Measurements from ENCODE around the gene CLK4.

The CLK4 gene

GRCh38 chr5:178577944-178578343, 48.9 kb downstream of the CLK4 start:
- no peak overlapping the region for H3K9ac ChIP-seq (ENCODE audit: low read length in 5 of 5)
- peaks cover 0 to 29% (median 22%) of the 10 kb centered on the region in 5 donors for H3K27me3 ChIP-seq (ENCODE audit: control insufficient read depth in 5 of 5, insufficient read depth in 4 of 5, low read length in 5 of 5)
- H3K27ac ChIP-seq (ENCODE audit: low read depth, low read length): no peak overlapping the region
- H3K36me3 ChIP-seq (ENCODE audit: control insufficient read depth in 5 of 5, insufficient read depth in 5 of 5, low read length in 5 of 5): no peaks in the 10 kb centered on the region
- no peaks in the 10 kb centered on the region for H3K4me1 ChIP-seq (ENCODE audit: control insufficient read depth in 5 of 5, insufficient read depth in 5 of 5, low read length in 5 of 5)
- no peak overlapping the region for H3K4me3 ChIP-seq (ENCODE audit: low read depth in 1 of 5, low read length in 5 of 5)
- peaks cover 0 to 4% (median 2%) of the 10 kb centered on the region in 5 donors for H3K9me3 ChIP-seq (ENCODE audit: control insufficient read depth in 5 of 5, low read length in 5 of 5)

DNA sequence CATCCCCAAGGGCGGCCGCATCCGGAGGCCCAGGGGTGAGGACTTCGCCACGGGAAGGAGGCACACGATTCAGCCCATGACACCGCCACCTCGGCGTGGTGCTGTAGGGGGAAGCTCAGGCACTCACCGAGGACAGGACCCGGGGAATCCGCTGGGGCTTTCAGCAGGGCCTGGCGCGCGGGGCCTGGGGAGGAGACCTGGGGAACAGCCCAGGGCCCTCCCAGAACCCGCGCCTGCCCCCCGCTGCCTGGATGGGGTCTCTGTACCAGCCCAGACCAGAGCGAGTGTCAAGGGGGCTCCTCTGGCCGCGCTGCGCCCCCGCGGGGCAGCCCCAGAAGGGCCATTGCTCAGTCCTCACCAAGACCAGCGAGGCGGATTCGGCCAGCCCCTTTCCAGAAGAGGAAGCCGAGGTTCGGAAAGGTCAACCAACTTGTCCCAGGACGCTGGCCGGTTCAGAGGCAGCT, 49.4 kb downstream of the CLK4 start:
- H3K27me3 ChIP-seq (ENCODE audit: control insufficient read depth in 5 of 5, insufficient read depth in 4 of 5, low read length in 5 of 5): peaks cover 0 to 29% (median 22%) of the 10 kb centered on the region in 5 donors
- H3K36me3 ChIP-seq (ENCODE audit: control insufficient read depth in 5 of 5, insufficient read depth in 5 of 5, low read length in 5 of 5): no peaks in the 10 kb centered on the region
- H3K4me1 ChIP-seq (ENCODE audit: control insufficient read depth in 5 of 5, insufficient read depth in 5 of 5, low read length in 5 of 5): no peaks in the 10 kb centered on the region
- H3K27ac ChIP-seq (ENCODE audit: low read depth, low read length): no peak overlapping the region
- H3K4me3 ChIP-seq (ENCODE audit: low read depth in 1 of 5, low read length in 5 of 5): no peak overlapping the region
- H3K9ac ChIP-seq (ENCODE audit: low read length in 5 of 5): no peak overlapping the region
- H3K9me3 ChIP-seq (ENCODE audit: control insufficient read depth in 5 of 5, low read length in 5 of 5): peaks cover 0 to 9% (median 7%) of the 10 kb centered on the region in 5 donors

DNA sequence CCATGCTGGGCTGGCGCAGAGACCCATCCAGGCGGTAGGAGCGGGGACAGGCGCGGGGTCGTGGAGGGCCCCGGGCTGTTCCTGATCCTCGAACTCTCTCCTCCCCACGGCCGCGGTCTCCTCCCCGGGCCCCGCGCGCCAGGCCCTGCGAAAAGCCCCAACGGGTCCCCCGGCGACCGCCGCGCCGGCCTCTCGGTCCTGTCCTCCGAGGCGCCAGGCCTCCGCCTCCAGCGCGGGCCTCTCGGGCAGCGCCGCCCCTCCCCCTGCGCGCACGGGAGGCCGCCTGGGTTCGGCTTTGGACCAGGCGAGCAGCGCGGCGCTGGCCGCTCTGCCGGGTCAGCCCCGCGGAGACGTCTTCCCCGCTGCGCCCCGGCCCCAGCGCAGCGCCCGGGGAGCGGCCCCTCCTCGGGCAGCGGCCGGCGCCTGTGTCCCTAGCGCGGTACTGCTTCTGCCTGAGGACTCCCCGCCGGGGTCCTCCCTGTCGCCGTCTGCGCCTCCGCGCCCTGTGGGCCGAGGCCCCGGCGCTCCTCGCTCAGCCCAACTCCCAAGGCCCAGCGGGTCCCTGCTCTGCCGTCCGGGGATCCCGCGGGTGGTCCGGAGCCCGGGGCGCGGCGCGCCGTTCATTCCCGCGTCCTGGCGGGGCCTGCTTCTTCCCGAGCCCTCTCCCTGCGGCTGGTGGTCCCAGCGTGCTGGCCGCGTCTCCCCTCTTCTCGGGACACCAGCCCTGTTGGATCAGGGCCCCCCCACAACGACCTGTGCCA, 50.1 kb downstream of the CLK4 start:
- H3K4me3 ChIP-seq (ENCODE audit: low read depth in 1 of 5, low read length in 5 of 5): peak overlapping the region in 3 of 5 donors; percentile 8 to 35 (median 22)
- peaks cover 0 to 9% (median 7%) of the 10 kb centered on the region in 5 donors for H3K9me3 ChIP-seq (ENCODE audit: control insufficient read depth in 5 of 5, low read length in 5 of 5)
- no peaks in the 10 kb centered on the region for H3K4me1 ChIP-seq (ENCODE audit: control insufficient read depth in 5 of 5, insufficient read depth in 5 of 5, low read length in 5 of 5)
- peaks cover 0 to 29% (median 22%) of the 10 kb centered on the region in 5 donors for H3K27me3 ChIP-seq (ENCODE audit: control insufficient read depth in 5 of 5, insufficient read depth in 4 of 5, low read length in 5 of 5)
- no peak overlapping the region for H3K27ac ChIP-seq (ENCODE audit: low read depth, low read length)
- no peaks in the 10 kb centered on the region for H3K36me3 ChIP-seq (ENCODE audit: control insufficient read depth in 5 of 5, insufficient read depth in 5 of 5, low read length in 5 of 5)
- no peak overlapping the region for H3K9ac ChIP-seq (ENCODE audit: low read length in 5 of 5)

DNA sequence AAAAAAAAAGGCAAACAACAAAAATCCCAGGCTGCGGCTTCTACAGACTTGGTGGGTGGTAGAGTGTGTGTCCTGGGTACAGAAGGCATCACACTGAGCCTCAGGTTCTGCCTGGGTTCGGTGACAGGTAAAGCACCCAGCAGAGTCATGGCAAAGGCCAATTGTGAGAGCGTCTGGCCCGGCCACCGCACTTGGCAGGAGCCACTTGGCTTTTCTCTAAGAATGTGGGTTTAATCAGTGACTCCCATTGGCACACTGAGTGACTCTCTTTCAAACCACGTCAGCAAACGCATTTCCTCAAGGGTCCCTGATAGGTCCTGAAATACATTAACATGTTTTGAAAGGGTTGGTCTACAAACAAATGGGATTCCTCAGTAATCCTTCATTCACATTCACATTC, 53.6 kb downstream of the CLK4 start:
- H3K36me3 ChIP-seq (ENCODE audit: control insufficient read depth in 5 of 5, insufficient read depth in 5 of 5, low read length in 5 of 5): no peaks in the 10 kb centered on the region
- no peak overlapping the region for H3K27ac ChIP-seq (ENCODE audit: low read depth, low read length)
- H3K9me3 ChIP-seq (ENCODE audit: control insufficient read depth in 5 of 5, low read length in 5 of 5): peaks cover 0 to 9% (median 7%) of the 10 kb centered on the region in 5 donors
- H3K4me1 ChIP-seq (ENCODE audit: control insufficient read depth in 5 of 5, insufficient read depth in 5 of 5, low read length in 5 of 5): no peaks in the 10 kb centered on the region
- H3K9ac ChIP-seq (ENCODE audit: low read length in 5 of 5): no peak overlapping the region
- H3K27me3 ChIP-seq (ENCODE audit: control insufficient read depth in 5 of 5, insufficient read depth in 4 of 5, low read length in 5 of 5): peaks cover 0 to 21% (median 20%) of the 10 kb centered on the region in 5 donors
- H3K4me3 ChIP-seq (ENCODE audit: low read depth in 1 of 5, low read length in 5 of 5): no peak overlapping the region

DNA sequence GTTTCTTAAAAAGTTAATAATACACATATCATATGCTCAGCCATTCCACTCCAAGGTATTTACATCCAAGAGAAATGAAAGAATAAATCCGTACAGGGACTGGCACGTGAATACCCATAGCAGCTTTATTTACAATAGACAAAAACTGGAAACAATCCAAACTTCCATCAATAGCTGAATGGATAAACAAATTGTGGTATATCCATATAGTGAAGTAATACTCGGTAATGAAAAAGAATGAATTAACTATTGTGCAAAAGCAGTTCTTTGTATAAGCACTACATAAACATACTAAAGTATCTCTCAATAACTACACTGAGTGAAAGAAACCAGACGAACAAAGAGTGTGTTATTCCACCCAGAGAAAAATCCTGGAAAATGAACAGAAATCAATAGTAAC, 54.2 kb downstream of the CLK4 start:
- Histone ChIP-seq H3K9me3 (ENCODE audit: control insufficient read depth in 5 of 5, low read length in 5 of 5) (peaks cover 0 to 9% (median 3%) of the 10 kb centered on the region in 5 donors), H3K4me1 (ENCODE audit: control insufficient read depth in 5 of 5, insufficient read depth in 5 of 5, low read length in 5 of 5) (no peaks in the 10 kb centered on the region), H3K9ac (ENCODE audit: low read length in 5 of 5) (no peak overlapping the region), H3K27me3 (ENCODE audit: control insufficient read depth in 5 of 5, insufficient read depth in 4 of 5, low read length in 5 of 5) (peaks cover 0 to 20% (median 15%) of the 10 kb centered on the region in 5 donors), H3K4me3 (ENCODE audit: low read depth in 1 of 5, low read length in 5 of 5) (no peak overlapping the region), H3K36me3 (ENCODE audit: control insufficient read depth in 5 of 5, insufficient read depth in 5 of 5, low read length in 5 of 5) (no peaks in the 10 kb centered on the region), H3K27ac (ENCODE audit: low read depth, low read length) (no peak overlapping the region)

- Histone ChIP-seq H3K9me3 (ENCODE audit: control insufficient read depth in 5 of 5, low read length in 5 of 5) (peaks cover 0 to 9% (median 3%) of the 10 kb centered on the region in 5 donors), H3K4me3 (ENCODE audit: low read depth in 1 of 5, low read length in 5 of 5) (no peak overlapping the region), H3K9ac (ENCODE audit: low read length in 5 of 5) (no peak overlapping the region), H3K27ac (ENCODE audit: low read depth, low read length) (no peak overlapping the region), H3K4me1 (ENCODE audit: control insufficient read depth in 5 of 5, insufficient read depth in 5 of 5, low read length in 5 of 5) (no peaks in the 10 kb centered on the region), H3K27me3 (ENCODE audit: control insufficient read depth in 5 of 5, insufficient read depth in 4 of 5, low read length in 5 of 5) (peaks cover 0 to 5% (median 0%) of the 10 kb centered on the region in 5 donors), H3K36me3 (ENCODE audit: control insufficient read depth in 5 of 5, insufficient read depth in 5 of 5, low read length in 5 of 5) (no peaks in the 10 kb centered on the region)
These were observed 57.4 kb downstream of the CLK4 start for GRCh38 chr5:178569485-178569884.

GRCh38 chr5:178564811-178565550, 61.9 kb downstream of the CLK4 start:
- Histone ChIP-seq H3K4me3 (ENCODE audit: low read depth in 1 of 5, low read length in 5 of 5) (no peak overlapping the region), H3K4me1 (ENCODE audit: control insufficient read depth in 5 of 5, insufficient read depth in 5 of 5, low read length in 5 of 5) (peaks cover 0 to 2% (median 0%) of the 10 kb centered on the region in 5 donors), H3K9ac (ENCODE audit: low read length in 5 of 5) (no peak overlapping the region), H3K9me3 (ENCODE audit: control insufficient read depth in 5 of 5, low read length in 5 of 5) (no peaks in the 10 kb centered on the region), H3K27ac (ENCODE audit: low read depth, low read length) (no peak overlapping the region), H3K27me3 (ENCODE audit: control insufficient read depth in 5 of 5, insufficient read depth in 4 of 5, low read length in 5 of 5) (peaks cover 0 to 9% (median 3%) of the 10 kb centered on the region in 5 donors), H3K36me3 (ENCODE audit: control insufficient read depth in 5 of 5, insufficient read depth in 5 of 5, low read length in 5 of 5) (no peaks in the 10 kb centered on the region)

DNA sequence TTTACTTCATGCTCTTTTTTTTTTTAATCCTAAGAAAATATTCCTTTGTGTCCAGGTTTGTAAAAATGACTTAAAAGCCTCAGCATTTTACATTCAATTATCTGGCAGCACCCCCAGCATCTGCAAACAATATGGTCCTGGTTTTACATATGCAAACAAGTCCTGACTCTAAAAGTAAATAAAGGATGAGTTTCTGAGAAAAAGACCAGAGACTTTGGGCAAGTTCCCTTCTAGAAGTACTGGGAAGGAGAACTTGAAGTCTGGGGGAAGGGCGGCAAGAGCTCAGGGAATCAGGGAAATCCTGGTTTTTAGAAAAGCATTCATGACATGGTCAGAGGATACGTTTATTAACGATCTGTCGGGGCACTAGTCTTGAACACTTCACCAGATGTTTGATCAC, 62.5 kb downstream of the CLK4 start:
- no peaks in the 10 kb centered on the region for H3K36me3 ChIP-seq (ENCODE audit: control insufficient read depth in 5 of 5, insufficient read depth in 5 of 5, low read length in 5 of 5)
- no peak overlapping the region for H3K4me3 ChIP-seq (ENCODE audit: low read depth in 1 of 5, low read length in 5 of 5)
- H3K9me3 ChIP-seq (ENCODE audit: control insufficient read depth in 5 of 5, low read length in 5 of 5): no peaks in the 10 kb centered on the region
- H3K4me1 ChIP-seq (ENCODE audit: control insufficient read depth in 5 of 5, insufficient read depth in 5 of 5, low read length in 5 of 5): peaks cover 0 to 2% (median 0%) of the 10 kb centered on the region in 5 donors
- H3K27me3 ChIP-seq (ENCODE audit: control insufficient read depth in 5 of 5, insufficient read depth in 4 of 5, low read length in 5 of 5): peaks cover 0 to 9% (median 3%) of the 10 kb centered on the region in 5 donors
- no peak overlapping the region for H3K27ac ChIP-seq (ENCODE audit: low read depth, low read length)
- H3K9ac ChIP-seq (ENCODE audit: low read length in 5 of 5): no peak overlapping the region

DNA sequence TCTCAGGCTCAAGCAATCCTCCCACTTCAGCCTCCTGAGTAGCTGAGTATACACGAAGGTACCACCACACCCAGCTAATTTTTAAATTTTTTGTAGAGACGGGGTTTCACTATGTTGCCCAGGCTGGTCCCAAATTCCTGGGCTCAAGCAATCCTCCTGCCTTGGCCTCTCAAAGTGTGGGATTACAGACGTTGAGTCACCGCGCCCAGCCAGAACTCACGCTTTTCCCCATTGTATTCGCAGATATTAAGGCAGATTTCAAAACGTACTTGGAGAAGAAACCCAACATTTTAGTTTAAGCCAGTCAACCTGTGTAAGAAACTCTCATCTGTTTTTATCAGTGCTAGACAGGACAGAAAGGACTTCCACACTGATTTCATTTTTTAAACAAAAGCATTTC, 63.2 kb downstream of the CLK4 start:
- Histone ChIP-seq H3K27ac (ENCODE audit: low read depth, low read length) (no peak overlapping the region), H3K9ac (ENCODE audit: low read length in 5 of 5) (no peak overlapping the region), H3K4me3 (ENCODE audit: low read depth in 1 of 5, low read length in 5 of 5) (no peak overlapping the region), H3K27me3 (ENCODE audit: control insufficient read depth in 5 of 5, insufficient read depth in 4 of 5, low read length in 5 of 5) (peaks cover 0 to 9% (median 3%) of the 10 kb centered on the region in 5 donors), H3K36me3 (ENCODE audit: control insufficient read depth in 5 of 5, insufficient read depth in 5 of 5, low read length in 5 of 5) (no peaks in the 10 kb centered on the region), H3K9me3 (ENCODE audit: control insufficient read depth in 5 of 5, low read length in 5 of 5) (no peaks in the 10 kb centered on the region), H3K4me1 (ENCODE audit: control insufficient read depth in 5 of 5, insufficient read depth in 5 of 5, low read length in 5 of 5) (peaks cover 0 to 2% (median 0%) of the 10 kb centered on the region in 5 donors)

GRCh38 chr5:178561746-178562264, 65.0 kb downstream of the CLK4 start:
- Histone ChIP-seq H3K9ac (ENCODE audit: low read length in 5 of 5) (no peak overlapping the region), H3K36me3 (ENCODE audit: control insufficient read depth in 5 of 5, insufficient read depth in 5 of 5, low read length in 5 of 5) (no peaks in the 10 kb centered on the region), H3K27me3 (ENCODE audit: control insufficient read depth in 5 of 5, insufficient read depth in 4 of 5, low read length in 5 of 5) (peaks cover 5 to 9% (median 5%) of the 10 kb centered on the region in 5 donors), H3K4me3 (ENCODE audit: low read depth in 1 of 5, low read length in 5 of 5) (no peak overlapping the region), H3K4me1 (ENCODE audit: control insufficient read depth in 5 of 5, insufficient read depth in 5 of 5, low read length in 5 of 5) (peaks cover 0 to 2% (median 0%) of the 10 kb centered on the region in 5 donors), H3K27ac (ENCODE audit: low read depth, low read length) (no peak overlapping the region), H3K9me3 (ENCODE audit: control insufficient read depth in 5 of 5, low read length in 5 of 5) (no peaks in the 10 kb centered on the region)

All from subcutaneous abdominal adipose tissue (tissue), 5 donors.